CD4-positive, alpha-beta T cell treated with Interleukin-1 beta for 1 hour (primary cell): ENCODE measurements around the gene MPL.
"Not testable (repeated sequence)": the region's sequence is repeated elsewhere in the genome, so short reads cannot be mapped to it uniquely, and the experiment has no call there.

Source experiments
- DNase-seq, 2 donors: peaks; one replicate each; pipeline ENCODE4 v3.0.0-alpha.2; 2020 to 2022

The MPL gene

GRCh38 chr1:43382027-43382779, 44.6 kb downstream of the MPL start:
- DNase-seq: no peak

- no peak for DNase-seq
Observed at GRCh38 chr1:43383449-43383848, 45.8 kb downstream of the MPL start.

- no peak for DNase-seq
Observed at GRCh38 chr1:43386676-43387075, 49.1 kb downstream of the MPL start.

GRCh38 chr1:43387976-43388599, 50.5 kb downstream of the MPL start:
- DNase-seq: no peak

GRCh38 chr1:43388613-43389012, 51.0 kb downstream of the MPL start:
- no peak for DNase-seq

GRCh38 chr1:43389326-43390313, 52.0 kb downstream of the MPL start, which contains the start of the genes MED8 and SZT2:
TSS of gene MED8 (minus strand) at chr1:43389800. CDS start at chr1:43389764, 36 bp downstream.
TSS of gene SZT2 (plus strand) at chr1:43389899. CDS start at chr1:43389969, 70 bp downstream.
- peak; percentile 94 for DNase-seq

- DNase-seq: no peak
Observed at GRCh38 chr1:43392702-43393101, 55.1 kb downstream of the MPL start.

- DNase-seq: no peak
Observed at GRCh38 chr1:43395523-43395922, 57.9 kb downstream of the MPL start.

- no peak for DNase-seq
Observed at GRCh38 chr1:43396059-43396458, 58.4 kb downstream of the MPL start.

GRCh38 chr1:43398227-43398626, 60.6 kb downstream of the MPL start:
- DNase-seq: no peak

GRCh38 chr1:43400441-43400840, 62.8 kb downstream of the MPL start:
- DNase-seq: not testable (repeated sequence)

GRCh38 chr1:43402089-43402865, 64.7 kb downstream of the MPL start:
- no peak for DNase-seq
